H9 (cell line): Measurements from ENCODE around the gene NEUROG1. TPM values are rescaled to one million over a fixed set of nuclear protein-coding genes. Genes with fewer than 3 reads are reported as not detected.

Experiments used
- DNase-seq: peaks from one replicate; pipeline ENCODE4 v3.0.0-alpha.2; 2017
- H2AFZ ChIP-seq: one replicate; pipeline ENCODE4 v1.6.1; 2013; ENCODE audit warnings: mild to moderate bottlenecking, low read length, control low read depth, moderate library complexity
- H2AK5ac ChIP-seq: 2 replicates; pipeline ENCODE4 v1.6.1; 2013; ENCODE audit warnings: low read length, control low read depth, mixed read lengths; ENCODE audit not compliant: insufficient read length
- H2BK120ac ChIP-seq: one replicate; pipeline ENCODE4 v1.6.1; 2013; ENCODE audit warnings: low read depth, mild to moderate bottlenecking, low read length, control low read depth, inconsistent platforms; ENCODE audit not compliant: poor library complexity, severe bottlenecking
- H2BK12ac ChIP-seq: 2 replicates; pipeline ENCODE4 v1.6.1; 2013; ENCODE audit warnings: low read length, control low read depth, mixed read lengths, low read depth; ENCODE audit not compliant: insufficient read length
- H2BK15ac ChIP-seq: 2 replicates; pipeline ENCODE4 v1.6.1; 2013; ENCODE audit warnings: low read depth, low read length, control low read depth
- H2BK20ac ChIP-seq: one replicate; pipeline ENCODE4 v1.6.1; 2013; ENCODE audit warnings: low read depth, mild to moderate bottlenecking, low read length, control low read depth, inconsistent platforms; ENCODE audit not compliant: poor library complexity, severe bottlenecking
- H2BK5ac ChIP-seq: 2 replicates; pipeline ENCODE4 v1.6.1; 2013; ENCODE audit warnings: low read length, control low read depth, mixed read lengths; ENCODE audit not compliant: insufficient read length
- H3K14ac ChIP-seq: 2 replicates; pipeline ENCODE4 v1.6.1; 2013; ENCODE audit warnings: low read length, control low read depth; ENCODE audit not compliant: insufficient read depth
- H3K18ac ChIP-seq: 2 replicates; pipeline ENCODE4 v1.6.1; 2013; ENCODE audit warnings: low read depth, mild to moderate bottlenecking, mixed read lengths, low read length, control low read depth; ENCODE audit not compliant: insufficient read length
- H3K23ac ChIP-seq: 2 replicates; pipeline ENCODE4 v1.6.1; 2013; ENCODE audit warnings: low read length, control low read depth, mixed read lengths, low read depth; ENCODE audit not compliant: insufficient read length
- H3K23me2 ChIP-seq: 2 replicates; pipeline ENCODE4 v1.6.1; 2013; ENCODE audit warnings: low read depth, mild to moderate bottlenecking, mixed read lengths, low read length, control low read depth; ENCODE audit not compliant: insufficient read length, poor library complexity, severe bottlenecking
- H3K27ac ChIP-seq: 2 replicates; pipeline ENCODE4 v1.5.1; 2013; ENCODE audit warnings: low read length, control low read depth, mixed read lengths, low read depth; ENCODE audit not compliant: insufficient read length
- H3K27me3 ChIP-seq: 2 replicates; pipeline ENCODE4 v1.6.1; 2013; ENCODE audit warnings: low read length, control low read depth, inconsistent platforms; ENCODE audit not compliant: insufficient read depth
- H3K4ac ChIP-seq: 2 replicates; pipeline ENCODE4 v1.6.1; 2013; ENCODE audit warnings: low read depth, mild to moderate bottlenecking, control low read depth, inconsistent platforms, low read length, moderate library complexity
- H3K4me1 ChIP-seq: 2 replicates; pipeline ENCODE4 v1.6.1; 2013; ENCODE audit warnings: low read length, control low read depth, inconsistent platforms; ENCODE audit not compliant: insufficient read depth
- H3K4me2 ChIP-seq: 2 replicates; pipeline ENCODE4 v1.6.1; 2013; ENCODE audit warnings: low read length, control low read depth, mixed read lengths; ENCODE audit not compliant: insufficient read length, insufficient read depth
- H3K56ac ChIP-seq: 2 replicates; pipeline ENCODE4 v1.6.1; 2013; ENCODE audit warnings: low read depth, mild to moderate bottlenecking, mixed read lengths, low read length, control low read depth; ENCODE audit not compliant: insufficient read length
- H3K79me1 ChIP-seq: 2 replicates; pipeline ENCODE4 v1.6.1; 2013; ENCODE audit warnings: low read depth, mild to moderate bottlenecking, moderate library complexity, low read length, control low read depth, inconsistent platforms; ENCODE audit not compliant: insufficient read depth, poor library complexity, severe bottlenecking
- H3K79me2 ChIP-seq: 2 replicates; pipeline ENCODE4 v1.6.1; 2013; ENCODE audit warnings: low read length, control low read depth, inconsistent platforms; ENCODE audit not compliant: insufficient read depth
- H3K9ac ChIP-seq: 2 replicates; pipeline ENCODE4 v1.6.1; 2013; ENCODE audit warnings: low read length, control low read depth, mixed read lengths; ENCODE audit not compliant: insufficient read length; ENCODE audit errors: extremely low read depth
- H3K9me3 ChIP-seq: one replicate; pipeline ENCODE4 v1.6.1; 2013; ENCODE audit warnings: low read depth, low read length, inconsistent platforms; ENCODE audit not compliant: control insufficient read depth
- H3T11ph ChIP-seq: one replicate; pipeline ENCODE4 v1.6.1; 2013; ENCODE audit warnings: mild to moderate bottlenecking, low read length, control low read depth, inconsistent platforms
- H4K20me1 ChIP-seq: one replicate; pipeline ENCODE4 v1.6.1; 2013; ENCODE audit not compliant: control insufficient read depth, insufficient read length, insufficient read depth
- H4K5ac ChIP-seq: 2 replicates; pipeline ENCODE4 v1.6.1; 2013; ENCODE audit warnings: low read depth, mild to moderate bottlenecking, mixed read lengths, low read length, control low read depth; ENCODE audit not compliant: insufficient read length
- H4K8ac ChIP-seq: replicated peaks from 2 replicates; pipeline ENCODE4 v1.6.1; 2013; ENCODE audit warnings: low read length, control low read depth, mixed read lengths, low read depth; ENCODE audit not compliant: insufficient read length
- H4K91ac ChIP-seq: 2 replicates; pipeline ENCODE4 v1.6.1; 2013; ENCODE audit warnings: low read depth, mild to moderate bottlenecking, moderate library complexity, mixed read lengths, low read length, control low read depth; ENCODE audit not compliant: insufficient read length
- H3K27ac Mint-ChIP-seq, 3 experiments: 2 replicates in 2 of 3; 3 replicates in 1 of 3; pipeline ENCODE4 v1.8.0; 2020 to 2021; ENCODE audit warnings: mixed read lengths in 3 of 3, mild to moderate bottlenecking in 1 of 3, moderate library complexity in 1 of 3
- H3K27me3 Mint-ChIP-seq: 2 replicates; pipeline ENCODE4 v1.8.0; 2021; ENCODE audit warnings: low read depth, mild to moderate bottlenecking, moderate library complexity, mixed read lengths
- H3K36me3 Mint-ChIP-seq, 3 experiments: 2 replicates in 2 of 3; 3 replicates in 1 of 3; pipeline ENCODE4 v1.8.0; 2020 to 2021; ENCODE audit warnings: low read depth in 3 of 3, mixed read lengths in 3 of 3; ENCODE audit not compliant: insufficient read depth in 1 of 3
- H3K4me1 Mint-ChIP-seq, 2 experiments: 2 replicates each; pipeline ENCODE4 v1.8.0; 2020; ENCODE audit warnings: mixed read lengths in 2 of 2
- H3K4me3 Mint-ChIP-seq, 2 experiments: 2 replicates in 1 of 2; 3 replicates in 1 of 2; pipeline ENCODE4 v1.8.0; 2020 to 2021; ENCODE audit warnings: mild to moderate bottlenecking in 2 of 2, mixed read lengths in 2 of 2, moderate library complexity in 1 of 2
- H3K9me3 Mint-ChIP-seq, 2 experiments: 2 replicates in 1 of 2; 3 replicates in 1 of 2; pipeline ENCODE4 v1.8.0; 2020; ENCODE audit warnings: mild to moderate bottlenecking in 2 of 2, mixed read lengths in 2 of 2, moderate library complexity in 1 of 2
- WGBS: extraction: QIAGEN DNeasy Blood & Tissue Kit; methylation state at CpG from one replicate; pipeline ENCODE4 v1.1.7; 2013; ENCODE audit warnings: missing lambda C conversion rate, low lambda C conversion rate, mixed read lengths; ENCODE audit not compliant: insufficient read length; ENCODE audit errors: extremely low coverage; 5-methylcytosine and 5-hydroxymethylcytosine counted together
- total RNA-seq: library from RNA; stranded (reverse); gene quantifications from 2 replicates; pipeline ENCODE4 v1.2.1, GENCODE V29; 2021
- TF ChIP-seq, protein P1 (sequence below): fragments of 200-600 bp; sonication (generic); conservative IDR thresholded peaks from 3 replicates; pipeline ENCODE4 v1.8.0; 2021; ENCODE audit warnings: antibody characterized with exemption, mild to moderate bottlenecking

Gene NEUROG1
- total RNA-seq, 1 experiment from 2014 or later, result not detected

DNA sequence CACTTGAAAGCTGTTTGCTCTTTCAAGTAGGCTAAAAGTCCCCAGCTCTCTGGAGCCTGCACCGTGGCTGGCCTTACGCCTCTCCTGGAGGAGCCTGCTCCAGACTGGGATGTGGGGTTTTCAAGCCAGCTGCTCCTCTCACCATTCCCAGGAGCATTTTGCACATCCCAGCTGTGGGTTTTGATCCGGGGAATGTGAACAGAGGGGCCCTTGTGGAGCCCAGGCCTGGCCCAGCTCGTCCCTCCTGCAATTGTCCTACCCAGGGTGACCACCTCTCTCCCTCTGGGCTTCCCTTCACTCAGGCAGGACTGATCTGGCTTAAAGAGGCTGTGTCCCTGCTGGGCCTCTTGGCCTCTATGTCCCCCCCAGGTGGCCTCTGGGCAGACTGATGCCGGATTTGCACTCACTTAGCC lies 51.1 kb downstream of the NEUROG1 start:
- no peak overlapping the region for H4K91ac ChIP-seq
- peak overlapping the region; percentile 1; the same call in 1 of the 2 replicates for H3K14ac ChIP-seq
- H3K4me1 ChIP-seq, result no peaks in the 10 kb centered on the region
- H3K9me3 ChIP-seq, result no peaks in the 10 kb centered on the region
- Mint-ChIP-seq H3K27ac (no peak overlapping the region), H3K9me3 (peaks cover 2 to 3% of the 10 kb centered on the region in 2 experiments; a peak in 1 of 5 replicates), H3K4me1 (peaks cover 28 to 40% of the 10 kb centered on the region in 2 experiments), H3K4me3 (peak overlapping the region in 1 of 2 experiments; percentile 42; a peak in 2 of 5 replicates), H3K36me3 (0 out of 7 replicates have a peak, but pooled peaks cover 0 to 2% (median 0%) of the 10 kb centered on the region in 3 experiments), H3K27me3 (no peaks in the 10 kb centered on the region)
- H2BK20ac ChIP-seq, result no peak overlapping the region
- no peaks in the 10 kb centered on the region for H3K79me2 ChIP-seq
- no peak overlapping the region for H4K5ac ChIP-seq
- H2BK12ac ChIP-seq, result no peak overlapping the region
- H3K56ac ChIP-seq, result no peak overlapping the region
- no peak overlapping the region for H2BK120ac ChIP-seq
- no peak overlapping the region for H3K4me2 ChIP-seq
- no peak overlapping the region for H3K9ac ChIP-seq
- no peak overlapping the region for H3K18ac ChIP-seq
- H3K4ac ChIP-seq, result no peak overlapping the region
- H3K23ac ChIP-seq, result no peak overlapping the region
- H2BK5ac ChIP-seq, result no peak overlapping the region
- H2AFZ ChIP-seq, result no peak overlapping the region
- no CpG with 5 or more reads among the region's 5 CpGs for WGBS
- TF ChIP-seq, protein P1, sequence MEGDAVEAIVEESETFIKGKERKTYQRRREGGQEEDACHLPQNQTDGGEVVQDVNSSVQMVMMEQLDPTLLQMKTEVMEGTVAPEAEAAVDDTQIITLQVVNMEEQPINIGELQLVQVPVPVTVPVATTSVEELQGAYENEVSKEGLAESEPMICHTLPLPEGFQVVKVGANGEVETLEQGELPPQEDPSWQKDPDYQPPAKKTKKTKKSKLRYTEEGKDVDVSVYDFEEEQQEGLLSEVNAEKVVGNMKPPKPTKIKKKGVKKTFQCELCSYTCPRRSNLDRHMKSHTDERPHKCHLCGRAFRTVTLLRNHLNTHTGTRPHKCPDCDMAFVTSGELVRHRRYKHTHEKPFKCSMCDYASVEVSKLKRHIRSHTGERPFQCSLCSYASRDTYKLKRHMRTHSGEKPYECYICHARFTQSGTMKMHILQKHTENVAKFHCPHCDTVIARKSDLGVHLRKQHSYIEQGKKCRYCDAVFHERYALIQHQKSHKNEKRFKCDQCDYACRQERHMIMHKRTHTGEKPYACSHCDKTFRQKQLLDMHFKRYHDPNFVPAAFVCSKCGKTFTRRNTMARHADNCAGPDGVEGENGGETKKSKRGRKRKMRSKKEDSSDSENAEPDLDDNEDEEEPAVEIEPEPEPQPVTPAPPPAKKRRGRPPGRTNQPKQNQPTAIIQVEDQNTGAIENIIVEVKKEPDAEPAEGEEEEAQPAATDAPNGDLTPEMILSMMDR, result no peak
- H3K27ac ChIP-seq, result no peak overlapping the region
- no peaks in the 10 kb centered on the region for H3K79me1 ChIP-seq
- H2AK5ac ChIP-seq, result no peak overlapping the region
- H2BK15ac ChIP-seq, result no peak overlapping the region
- H4K20me1 ChIP-seq, result peaks cover 2% of the 10 kb centered on the region
- no peak overlapping the region for H3T11ph ChIP-seq
- H3K23me2 ChIP-seq, result peaks cover 11% of the 10 kb centered on the region
- H3K27me3 ChIP-seq, result peaks cover 56% of the 10 kb centered on the region
- no peak overlapping the region for H4K8ac ChIP-seq
- peak; percentile 61 for DNase-seq

Other genes starting within 250 kb of the NEUROG1 start
- gene MACROH2A1, start 136.7 kb downstream of the NEUROG1 start, total RNA-seq, result 101 and 111 TPM in 2 replicates
- gene DCANP1, start 88.6 kb downstream of the NEUROG1 start, total RNA-seq, result not detected in 2 replicates
- not detected in 2 replicates for gene TIFAB, start 83.6 kb downstream of the NEUROG1 start, total RNA-seq
- 1.1 TPM in 2 replicates for gene CXCL14, start 43.0 kb upstream of the NEUROG1 start, total RNA-seq